ENCODE measurements around the gene FOCAD.

FOCAD gene

DNA sequence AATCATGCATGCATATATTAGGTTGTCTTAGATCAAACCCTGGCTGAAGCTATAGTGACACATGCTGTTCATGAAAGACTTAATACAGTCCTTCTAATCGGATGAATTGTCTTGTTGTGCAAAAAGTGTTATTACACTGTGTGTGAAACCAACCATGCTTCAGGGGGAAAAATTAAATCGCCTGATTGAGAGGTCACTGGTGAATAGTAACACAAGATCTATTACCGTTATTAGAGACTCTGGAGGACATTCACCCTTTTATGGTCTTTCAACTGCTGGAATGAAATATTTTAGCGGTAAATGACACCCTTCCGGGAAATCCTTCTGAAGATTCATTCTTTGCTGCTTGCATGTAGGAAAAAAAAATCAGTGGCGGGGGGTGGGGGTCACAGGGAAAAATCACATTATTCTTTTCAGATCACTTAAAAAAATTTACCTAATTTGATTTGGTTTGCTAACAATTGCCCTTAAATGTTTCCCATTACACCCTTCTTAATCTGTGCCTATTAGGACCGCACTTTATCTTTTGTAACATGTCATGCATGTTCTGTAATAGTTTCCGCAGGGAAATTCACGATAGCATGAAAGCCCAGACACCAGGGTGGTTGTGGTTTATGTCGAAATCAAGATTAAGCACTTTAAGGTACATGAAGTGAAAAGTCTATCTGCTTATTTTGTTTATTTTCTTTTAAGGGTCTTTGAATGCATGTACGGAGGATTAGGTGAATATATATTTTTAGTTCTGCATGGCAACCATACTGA, 120.6 kb downstream of the FOCAD start:
- DNase-seq (ENCODE audit: low spot score), result no peak

GRCh38 chr9:20805766-20806165, 121.7 kb downstream of the FOCAD start:
- no peak for DNase-seq (ENCODE audit: low spot score)

DNA sequence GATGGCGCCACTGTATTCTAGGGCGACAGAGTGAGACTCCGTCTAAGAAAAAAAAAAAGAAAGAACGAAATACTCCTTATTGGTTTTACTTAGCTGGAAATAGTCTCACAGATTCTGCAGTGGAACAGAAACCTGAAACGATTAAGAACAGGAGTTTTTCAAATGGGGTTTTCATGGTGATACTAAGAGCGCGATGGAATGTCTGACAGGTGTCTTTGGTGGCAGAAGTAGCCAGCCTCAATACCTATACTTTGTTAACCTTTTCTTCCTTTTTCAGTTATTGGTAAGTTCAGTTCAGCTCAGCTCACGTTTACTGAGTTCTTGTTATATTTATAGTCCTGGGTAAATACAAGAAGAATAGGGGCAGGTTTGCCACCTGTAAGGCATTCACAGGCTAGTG, 123.9 kb downstream of the FOCAD start:
- DNase-seq (ENCODE audit: low spot score), result no peak

DNA sequence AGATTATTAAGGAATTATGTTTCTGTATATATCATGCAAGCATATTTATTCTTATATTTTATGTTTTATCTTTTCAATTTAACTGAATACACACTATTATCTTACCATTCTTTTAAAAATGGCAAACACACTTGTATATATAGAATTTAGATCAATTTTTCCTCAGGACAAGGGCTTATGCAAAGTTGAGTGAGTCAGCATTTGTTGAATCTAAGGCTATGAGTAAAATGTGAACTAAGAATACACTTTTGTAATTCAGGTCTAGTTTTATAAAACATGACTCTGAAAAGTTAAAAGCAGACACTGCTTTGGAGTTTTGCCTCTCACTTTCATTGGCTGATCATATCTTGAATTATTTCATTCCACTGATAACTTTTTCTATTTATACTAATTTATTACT, 127.8 kb downstream of the FOCAD start:
- DNase-seq (ENCODE audit: low spot score), result no peak

- DNase-seq (ENCODE audit: low spot score), result no peak
Measured at GRCh38 chr9:20815923-20816703, 132.1 kb downstream of the FOCAD start.

- DNase-seq (ENCODE audit: low spot score), result no peak
Measured at GRCh38 chr9:20823051-20823450, 139.0 kb downstream of the FOCAD start.

DNA sequence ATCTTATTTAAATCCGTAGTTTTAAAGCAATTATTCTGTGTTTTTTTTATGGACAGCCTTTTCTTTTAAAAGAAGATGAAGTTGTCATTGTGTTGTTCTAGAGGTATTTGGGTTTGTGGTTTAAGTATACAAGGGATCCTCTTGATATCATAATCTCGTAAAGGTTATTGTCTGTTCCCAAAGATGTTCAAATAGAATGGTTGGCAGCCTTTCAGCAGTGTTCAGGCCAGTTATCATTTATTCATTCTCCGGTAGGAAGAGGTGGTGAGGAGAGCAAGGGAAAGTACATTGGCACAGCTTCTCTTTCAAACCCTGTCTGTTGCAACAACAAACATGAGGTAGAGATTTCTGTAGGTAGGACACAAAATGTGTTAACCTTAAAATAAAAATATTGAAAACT, 147.0 kb downstream of the FOCAD start:
- DNase-seq (ENCODE audit: low spot score), result no peak

DNA sequence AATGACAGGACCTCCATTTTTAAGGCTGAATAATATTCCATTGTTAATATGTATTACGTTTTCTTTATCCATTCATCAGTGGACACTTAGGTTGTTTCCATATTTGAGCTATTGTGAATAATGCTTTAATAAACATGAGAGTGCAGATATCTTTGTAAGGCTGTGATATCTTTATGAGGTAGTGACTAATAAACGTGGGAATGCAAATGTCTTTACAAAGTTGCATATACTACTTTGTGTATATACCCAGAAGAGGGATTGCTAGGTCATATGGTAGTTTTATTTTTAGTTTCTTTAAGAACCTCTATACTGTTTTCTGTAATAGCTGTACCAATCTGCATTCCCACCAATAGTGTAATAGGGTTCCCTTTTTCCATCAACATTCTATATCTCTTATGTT, 148.7 kb downstream of the FOCAD start:
- DNase-seq (ENCODE audit: low spot score), result no peak

DNA sequence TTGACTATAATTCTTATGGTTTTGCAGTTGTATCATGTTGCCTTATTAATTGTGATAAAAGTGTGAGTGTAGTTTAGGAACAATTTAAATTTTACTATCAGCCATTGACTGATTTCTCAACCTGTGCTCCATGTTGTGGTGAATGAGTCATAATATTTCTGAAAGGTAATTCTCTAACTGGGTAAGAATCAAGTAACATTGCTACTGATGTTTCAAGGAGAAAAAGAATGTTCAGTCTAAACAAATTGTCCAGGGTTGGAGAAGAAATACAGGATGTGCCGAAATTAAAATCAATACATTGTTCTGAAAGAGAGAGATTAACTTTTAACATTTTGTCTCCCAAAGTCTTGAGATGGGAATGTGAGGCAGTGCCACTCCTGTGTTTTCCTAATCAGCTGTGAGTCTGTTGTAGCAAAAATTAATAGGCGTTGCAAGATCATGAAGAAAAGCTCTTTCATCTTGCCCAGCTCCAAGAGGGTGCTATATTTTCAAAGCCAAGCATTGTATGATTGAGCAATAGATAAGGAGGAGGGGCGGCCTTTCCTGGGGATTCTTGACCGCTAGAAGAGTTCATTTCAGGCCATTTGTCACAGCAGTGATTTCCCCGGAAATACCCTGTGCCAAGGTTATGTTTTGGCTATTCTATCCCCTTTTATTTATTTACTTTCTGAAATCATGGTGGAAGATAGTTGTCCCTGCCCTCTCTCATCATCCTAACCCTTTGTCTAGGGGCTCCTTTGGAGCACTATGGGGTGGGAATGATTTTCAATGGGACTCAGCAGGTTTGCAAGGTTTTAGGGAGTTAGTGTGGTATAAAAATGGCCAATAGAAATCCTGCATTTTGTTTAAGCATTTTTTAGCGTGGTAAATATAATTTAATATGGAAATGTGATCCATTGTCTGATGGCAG, 151.6 kb downstream of the FOCAD start:
- no peak for DNase-seq (ENCODE audit: low spot score)

DNA sequence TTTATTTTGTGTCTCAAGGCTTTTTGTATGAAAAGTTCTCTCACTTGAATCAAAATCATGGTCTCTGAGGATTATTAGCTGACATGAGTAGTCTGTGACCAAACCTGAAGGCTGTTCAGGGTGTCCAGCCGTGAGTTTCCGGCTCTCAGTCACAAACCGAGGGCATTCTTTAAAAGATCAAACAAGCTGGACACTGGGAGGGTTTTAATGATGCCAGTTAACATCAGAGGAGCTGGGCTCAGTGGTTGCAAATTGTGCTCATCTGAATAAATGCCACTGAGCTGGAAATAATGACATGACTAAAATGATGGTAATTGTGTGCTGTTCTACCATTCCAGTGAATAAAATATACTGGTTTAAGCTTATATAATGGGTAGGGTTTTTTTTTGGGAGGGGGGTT, 153.1 kb downstream of the FOCAD start:
- no peak for DNase-seq (ENCODE audit: low spot score)

DNA sequence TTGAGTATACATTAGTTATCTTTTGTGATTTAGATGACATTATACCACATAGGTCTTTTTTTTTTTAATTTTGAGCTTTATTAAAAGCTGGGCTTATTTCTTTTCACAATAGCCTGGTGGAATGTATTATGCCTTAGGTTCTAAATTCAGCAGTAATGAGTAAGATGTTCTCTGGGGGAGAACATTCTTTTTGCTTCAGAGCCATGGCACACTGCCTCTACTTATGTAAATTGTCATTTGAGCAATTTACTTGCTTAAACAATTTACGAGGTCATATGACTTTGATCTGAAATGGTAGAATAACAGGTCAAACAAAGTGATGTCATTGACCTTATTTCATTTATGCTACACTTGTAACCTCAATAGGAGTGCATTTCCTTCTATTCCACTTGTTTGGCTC, 154.2 kb downstream of the FOCAD start:
- DNase-seq (ENCODE audit: low spot score), result no peak

GRCh38 chr9:20844916-20845315, 160.9 kb downstream of the FOCAD start:
- no peak for DNase-seq (ENCODE audit: low spot score)

DNA sequence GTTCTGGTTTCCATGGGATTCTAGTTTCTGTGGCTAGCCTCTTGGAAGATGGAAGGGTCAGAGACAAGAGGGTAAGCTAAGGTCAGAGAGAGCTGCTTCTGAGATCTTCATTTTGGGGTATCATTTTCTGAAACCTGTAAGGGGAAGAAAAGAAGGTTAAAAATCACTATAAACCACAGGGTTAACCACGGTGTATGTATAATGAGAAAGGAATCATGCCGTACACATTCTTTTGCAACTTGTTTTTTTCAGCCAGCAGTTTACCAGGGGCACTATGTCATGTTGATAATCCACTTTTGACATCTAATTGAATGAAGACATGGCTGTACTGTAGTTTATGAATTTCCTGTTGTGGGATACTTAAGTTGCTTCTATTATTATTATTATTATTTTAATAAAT, 164.4 kb downstream of the FOCAD start:
- DNase-seq (ENCODE audit: low spot score), result no peak

GRCh38 chr9:20853866-20854265, 169.8 kb downstream of the FOCAD start:
- no peak for DNase-seq (ENCODE audit: low spot score)

GRCh38 chr9:20854444-20854843, 170.4 kb downstream of the FOCAD start:
- DNase-seq (ENCODE audit: low spot score), result no peak

GRCh38 chr9:20863945-20864344, 179.9 kb downstream of the FOCAD start:
- no peak for DNase-seq (ENCODE audit: low spot score)

- DNase-seq (ENCODE audit: low spot score), result no peak
Measured at GRCh38 chr9:20865347-20865746, 181.3 kb downstream of the FOCAD start.

GRCh38 chr9:20870115-20870514, 186.1 kb downstream of the FOCAD start:
- DNase-seq (ENCODE audit: low spot score), result no peak

DNA sequence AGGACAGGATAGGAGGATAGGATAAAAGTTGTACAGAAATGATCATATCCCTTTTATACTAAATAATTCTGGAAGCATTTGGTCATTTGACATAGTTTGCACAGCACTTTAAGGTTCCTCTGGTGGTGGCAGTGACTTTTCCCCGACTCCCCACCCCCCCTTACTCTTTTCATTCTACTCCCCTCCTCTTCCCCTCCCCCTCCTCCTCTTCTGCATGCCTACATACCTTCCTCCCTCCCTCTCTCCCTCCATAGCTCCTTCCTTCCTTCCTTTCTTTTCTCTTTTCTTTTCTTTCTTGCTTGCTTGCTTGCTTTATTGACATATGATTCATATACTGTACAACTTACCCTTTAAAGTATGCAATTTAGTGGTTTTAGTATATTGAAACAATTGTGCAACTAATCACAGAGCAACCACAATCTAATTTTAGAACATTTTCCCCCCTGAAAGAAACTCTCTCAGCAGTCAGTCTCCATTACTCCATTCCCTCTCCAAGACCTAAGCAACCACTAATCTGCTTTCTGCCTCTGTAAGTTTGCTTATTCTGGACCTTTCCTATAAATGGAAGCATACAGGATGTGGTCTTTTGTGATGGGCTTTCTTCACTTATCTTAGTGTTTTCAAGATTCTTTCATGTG, 188.4 kb downstream of the FOCAD start:
- DNase-seq (ENCODE audit: low spot score), result no peak

DNA sequence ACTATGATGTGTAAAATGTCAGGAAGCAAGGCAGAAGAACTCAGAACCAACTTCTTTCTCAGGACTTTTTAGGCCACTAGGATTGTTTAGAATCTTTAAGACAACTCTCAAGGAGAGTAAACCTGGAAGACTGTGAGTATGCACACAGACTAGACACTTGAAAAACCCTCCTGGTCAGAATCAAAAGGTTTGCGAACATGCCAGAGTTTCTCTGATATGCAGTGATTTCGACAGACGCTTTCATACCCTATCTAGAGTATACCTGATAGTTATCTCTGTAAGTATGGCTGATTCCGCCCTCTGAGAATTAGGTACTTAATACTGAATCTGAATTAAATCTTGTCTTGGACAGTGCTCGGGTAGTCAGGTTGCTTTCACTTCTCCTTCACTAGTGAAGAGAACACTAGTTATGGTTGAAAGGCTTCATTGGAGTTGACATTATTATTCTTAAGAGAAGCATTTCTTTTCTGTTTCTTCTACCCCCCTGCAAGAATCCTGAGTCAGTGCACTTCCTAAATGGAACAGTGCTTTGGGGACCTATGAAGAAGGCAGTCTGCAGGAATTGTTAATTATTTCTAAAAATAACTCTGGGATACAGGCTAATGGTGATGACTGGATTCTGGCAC, 189.3 kb downstream of the FOCAD start:
- no peak for DNase-seq (ENCODE audit: low spot score)

DNA sequence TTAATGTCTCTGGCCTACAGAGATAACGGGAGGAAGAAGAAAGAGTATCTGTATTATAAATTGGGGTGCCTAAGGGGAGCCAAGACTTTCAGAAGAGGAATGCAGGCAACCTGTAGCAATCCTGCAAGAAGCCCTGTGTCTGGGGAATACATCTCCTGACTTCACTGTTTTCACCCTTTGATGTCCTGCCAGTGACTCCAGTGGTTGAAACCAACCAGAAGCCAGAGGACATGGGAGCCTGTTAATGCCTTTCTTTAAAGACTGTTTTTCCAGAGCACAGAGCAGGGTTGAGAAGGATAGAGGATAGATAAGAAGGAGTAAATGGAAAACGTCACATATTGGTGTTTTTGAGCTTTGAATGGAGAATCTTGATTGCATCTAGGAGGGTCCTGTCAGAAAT, 196.2 kb downstream of the FOCAD start:
- DNase-seq (ENCODE audit: low spot score), result no peak

GRCh38 chr9:20880675-20881074, 196.6 kb downstream of the FOCAD start:
- no peak for DNase-seq (ENCODE audit: low spot score)
